Activated T-helper 9 cell treated with anti-CD3 and anti-CD28 coated beads, Interleukin-2, amount 50 U/mL, for 16 hours (primary cell): Measurements from ENCODE around the gene DIPK1B.
"Not testable (repeated sequence)": the region's sequence is repeated elsewhere in the genome, so short reads cannot be mapped to it uniquely, and the experiment has no call there.

ENCODE experiments used
- DNase-seq: peaks from one replicate; pipeline ENCODE4 v3.0.0-alpha.2; 2020; ENCODE audit warnings: low read depth

The DIPK1B gene

DNA sequence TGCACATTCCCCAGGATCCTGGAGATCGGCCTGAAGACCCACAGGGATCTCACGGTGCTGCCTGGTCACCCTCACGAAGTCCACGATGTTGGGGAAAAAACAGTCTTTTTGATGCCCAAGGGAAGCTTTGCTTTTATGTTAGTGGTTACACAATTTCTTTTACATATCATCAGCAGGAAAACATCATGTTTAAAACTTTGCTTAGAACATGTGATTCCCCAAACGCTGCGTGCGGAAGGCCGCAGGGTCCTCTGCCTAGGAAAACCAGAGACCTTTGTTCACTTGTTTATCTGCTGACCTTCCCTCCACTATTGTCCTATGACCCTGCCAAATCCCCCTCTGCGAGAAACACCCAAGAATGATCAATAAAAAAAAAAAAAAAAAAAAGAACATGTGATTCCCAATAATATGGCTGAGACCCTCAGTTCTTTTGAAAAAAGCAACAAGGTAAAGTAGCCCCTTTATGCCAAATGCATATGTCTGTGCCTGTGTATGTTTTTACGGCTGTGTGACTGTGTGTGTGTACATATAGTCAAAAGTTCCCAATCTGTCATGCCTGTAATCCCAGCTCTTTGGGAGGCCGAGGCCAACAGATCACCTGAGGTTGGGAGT is 13.6 kb upstream of the DIPK1B start:
- DNase-seq = no peak

DNA sequence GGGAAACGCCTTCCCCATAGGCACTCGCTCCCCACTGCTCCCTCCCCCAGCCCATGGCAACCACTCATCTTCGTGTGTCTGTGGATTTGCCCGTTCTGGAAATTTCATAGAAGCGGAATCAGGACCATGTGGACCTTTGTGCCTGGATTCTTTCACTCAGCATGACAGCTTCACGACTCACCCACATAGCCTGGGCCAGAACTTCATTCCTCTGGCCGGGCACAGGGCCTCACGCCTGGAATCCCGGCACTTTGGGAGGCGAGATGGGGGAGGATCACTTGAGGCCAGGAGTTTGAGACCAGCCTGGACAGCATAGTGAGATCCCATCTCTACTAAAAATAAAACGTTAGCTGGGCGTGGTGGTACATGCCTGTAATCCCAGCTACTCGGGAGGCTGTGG is 12.1 kb upstream of the DIPK1B start:
- DNase-seq = no peak

DNA sequence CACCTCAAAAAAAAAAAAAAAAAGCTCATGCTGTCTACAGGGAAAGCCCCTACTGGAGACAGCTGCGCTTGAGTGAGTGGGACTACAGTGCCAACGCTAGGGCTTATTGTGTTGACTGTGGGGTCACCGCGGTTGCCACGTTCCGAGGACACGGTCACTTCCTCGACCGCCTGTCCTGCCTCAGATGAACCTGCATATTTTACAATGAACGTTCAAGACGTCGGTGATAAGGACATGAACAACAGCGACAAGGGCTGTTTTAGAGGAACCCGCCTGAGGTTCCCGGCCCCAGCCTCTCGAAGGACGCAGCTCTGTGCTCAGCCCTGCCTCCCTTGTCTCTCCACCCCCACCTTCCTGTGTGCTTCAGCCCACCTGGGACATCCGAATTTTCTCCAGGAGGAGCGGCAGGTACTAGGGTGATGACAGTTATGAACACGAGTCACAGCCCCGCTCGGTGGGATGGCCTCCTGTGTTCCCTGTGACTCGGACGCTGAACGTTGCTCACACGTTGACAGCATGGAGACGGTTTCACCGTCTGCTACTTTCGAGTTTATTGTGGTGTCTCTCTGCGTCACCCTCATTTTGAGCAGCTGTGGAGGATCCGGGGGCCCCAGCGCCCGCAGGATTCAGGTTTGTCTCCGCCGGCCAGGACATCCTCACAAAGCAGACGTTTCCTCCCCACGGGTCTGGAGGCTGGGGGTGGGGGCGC is 11.3 kb upstream of the DIPK1B start:
- peak; percentile 45 for DNase-seq

DNA sequence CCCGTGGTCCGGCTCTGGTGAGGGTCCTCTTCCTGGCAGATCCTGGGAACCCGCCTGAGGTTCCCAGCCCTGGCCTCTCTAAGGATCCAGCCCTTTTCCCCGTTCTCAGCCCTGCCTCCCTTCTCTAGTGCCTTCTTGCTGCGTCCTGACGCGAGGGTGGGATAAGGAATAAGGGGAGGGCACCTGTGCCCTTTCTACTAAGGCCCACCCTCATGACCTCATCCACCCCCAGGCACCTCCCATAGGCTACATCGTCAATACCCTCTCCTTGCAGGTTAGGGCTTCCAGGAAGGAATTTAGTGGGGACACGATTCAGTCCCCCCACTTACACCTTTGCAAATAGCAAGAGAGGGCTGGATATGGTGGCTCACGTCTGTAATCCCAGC is 10.7 kb upstream of the DIPK1B start:
- DNase-seq = no peak

DNA sequence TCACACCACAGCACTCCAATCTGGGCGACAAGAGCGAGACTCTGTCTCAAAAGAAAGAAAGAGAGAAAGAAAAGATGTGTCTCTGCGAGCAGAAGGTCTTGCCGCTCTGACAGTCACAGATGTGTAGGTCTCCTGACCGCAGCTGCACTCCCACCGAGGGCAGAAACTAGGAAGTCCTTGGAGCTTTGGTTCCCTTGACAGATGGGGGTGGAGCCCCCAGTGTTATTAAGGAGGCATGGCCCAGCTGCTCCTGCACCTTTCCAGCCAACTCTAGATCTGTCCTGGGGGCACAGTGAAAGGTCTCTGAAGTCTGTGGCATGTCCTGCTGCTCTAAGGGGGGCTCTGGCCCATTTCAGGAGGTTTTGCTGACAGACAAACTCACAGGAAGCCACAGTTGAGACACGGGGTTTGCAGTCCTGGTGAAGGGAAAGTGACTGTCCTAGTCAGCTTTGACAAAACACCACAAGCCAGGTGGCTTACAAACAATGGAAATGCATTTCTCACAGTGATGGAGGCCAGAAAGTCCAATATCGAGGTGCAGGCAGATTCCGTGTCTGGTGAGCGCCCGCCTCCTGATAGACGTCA is 9.0 kb upstream of the DIPK1B start:
- DNase-seq = no peak

DNA sequence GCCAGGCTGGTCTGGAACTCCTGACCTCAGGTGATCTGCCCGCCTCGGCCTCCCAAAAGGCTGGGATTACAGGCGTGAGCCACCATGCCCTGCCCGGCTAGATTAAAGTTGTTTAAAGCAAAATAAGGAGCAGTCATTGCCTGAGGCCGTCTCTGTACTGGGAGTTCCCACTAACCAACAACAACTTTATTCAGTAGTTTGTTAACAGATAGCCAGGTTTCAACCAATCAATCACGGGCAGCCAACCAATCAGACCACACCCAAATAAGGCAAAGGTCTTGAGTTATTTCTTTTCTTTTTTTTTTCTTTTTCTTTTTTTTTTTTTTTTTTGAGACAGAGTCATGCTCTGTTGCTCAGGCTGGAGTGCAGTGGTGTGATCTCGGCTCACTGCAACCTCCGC is 7.6 kb upstream of the DIPK1B start:
- not testable (repeated sequence) for DNase-seq

DNA sequence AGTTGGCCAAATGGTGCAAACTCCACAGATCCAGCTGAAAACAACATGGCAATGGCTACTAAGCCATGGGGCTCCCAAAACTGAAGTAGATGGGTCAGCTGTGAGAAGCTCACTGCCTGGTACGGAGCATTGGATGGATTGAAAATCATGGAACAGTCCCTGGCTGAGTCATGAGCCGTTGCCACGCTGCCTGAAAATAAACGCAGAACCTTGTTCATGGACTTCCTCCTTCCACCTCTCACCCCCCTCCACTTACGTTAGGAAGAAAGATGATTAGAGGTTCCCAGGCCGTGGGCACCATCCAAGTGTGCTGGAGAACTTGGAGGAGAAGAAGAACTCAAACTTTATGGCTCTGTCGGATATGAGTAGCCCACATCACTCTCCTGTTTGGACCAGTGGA is 6.8 kb upstream of the DIPK1B start:
- no peak for DNase-seq

DNA sequence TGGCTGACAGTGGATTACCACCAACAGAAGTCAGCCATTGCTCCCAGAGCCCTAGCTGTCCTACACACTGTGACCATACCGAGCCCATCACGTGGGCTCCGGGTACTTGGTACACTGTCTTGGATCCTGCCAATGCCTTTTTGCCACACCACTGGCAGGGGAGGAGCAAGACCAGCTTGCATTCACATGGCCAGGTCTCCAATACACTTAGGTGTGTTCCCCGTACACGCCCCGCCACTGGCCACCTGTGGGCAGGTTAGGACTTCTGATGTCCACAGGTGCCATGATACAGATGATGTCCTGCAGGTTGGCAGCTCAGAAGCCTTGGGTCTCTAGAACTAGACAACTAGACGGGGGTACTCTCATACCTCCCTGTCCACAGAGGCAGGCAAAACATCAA is 5.4 kb upstream of the DIPK1B start:
- DNase-seq = no peak

DNA sequence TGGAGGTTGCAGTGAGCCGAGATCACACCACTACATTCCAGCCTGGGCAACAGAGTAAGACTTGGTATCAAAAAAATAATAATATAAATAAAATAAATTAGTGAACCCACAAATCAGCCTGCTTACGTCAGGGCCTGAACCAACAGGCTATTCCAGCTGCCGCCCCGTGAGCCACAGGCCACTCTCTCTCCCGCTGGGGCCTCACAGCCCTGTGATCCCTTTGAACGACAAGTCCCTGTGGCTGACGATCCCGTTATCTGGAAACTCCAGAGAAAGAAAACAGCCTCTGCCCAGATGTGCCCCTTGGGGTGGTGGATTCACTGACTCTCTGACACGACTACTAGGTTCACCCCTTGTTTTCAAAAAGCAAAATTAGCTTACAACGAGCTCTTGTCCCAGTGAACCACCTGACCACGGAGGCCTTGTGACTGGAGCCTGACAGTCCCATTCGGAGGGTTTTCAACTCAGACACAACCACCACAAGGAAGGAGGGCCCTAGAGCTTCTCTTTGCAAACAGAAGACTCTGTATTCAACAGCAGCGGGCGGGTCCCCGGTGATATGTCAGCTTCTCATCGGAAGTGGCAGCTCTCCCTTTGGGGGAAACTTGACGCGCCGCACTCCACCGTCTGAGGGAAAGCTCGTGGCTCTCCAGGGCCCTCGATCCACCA is 4.4 kb upstream of the DIPK1B start:
- DNase-seq = no peak

DNA sequence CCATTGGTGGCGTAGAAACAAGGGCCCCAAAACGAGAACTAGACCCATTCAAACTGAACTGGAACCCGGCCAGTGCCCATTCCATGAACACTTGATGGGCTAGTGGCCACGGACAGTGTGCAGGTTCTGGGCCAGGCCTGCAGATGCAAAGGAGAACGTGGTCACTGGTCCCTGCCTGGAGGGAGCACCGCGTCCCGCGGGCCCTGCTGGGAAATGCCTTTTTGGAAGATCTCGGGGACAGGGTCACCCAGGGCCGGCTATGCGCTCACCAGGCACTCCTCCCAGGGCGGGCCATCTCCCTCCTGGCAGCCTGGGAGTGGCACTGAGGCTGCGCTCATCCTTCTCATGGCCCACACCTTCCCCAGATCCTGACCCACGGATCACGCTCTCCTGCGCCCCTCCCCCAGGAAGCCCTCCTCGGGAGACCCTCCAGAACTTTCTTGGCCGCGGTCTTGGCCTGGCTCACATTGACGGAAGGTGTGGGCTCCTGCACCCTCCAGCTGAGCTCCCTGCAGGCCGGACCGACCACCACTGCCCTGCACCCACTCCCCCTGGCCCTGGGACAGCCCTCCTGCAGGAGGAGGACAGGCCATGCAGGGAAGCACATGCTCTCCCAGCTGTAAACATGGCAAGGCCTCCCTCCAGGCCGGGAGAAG is 2.8 kb upstream of the DIPK1B start:
- DNase-seq = no peak

DNA sequence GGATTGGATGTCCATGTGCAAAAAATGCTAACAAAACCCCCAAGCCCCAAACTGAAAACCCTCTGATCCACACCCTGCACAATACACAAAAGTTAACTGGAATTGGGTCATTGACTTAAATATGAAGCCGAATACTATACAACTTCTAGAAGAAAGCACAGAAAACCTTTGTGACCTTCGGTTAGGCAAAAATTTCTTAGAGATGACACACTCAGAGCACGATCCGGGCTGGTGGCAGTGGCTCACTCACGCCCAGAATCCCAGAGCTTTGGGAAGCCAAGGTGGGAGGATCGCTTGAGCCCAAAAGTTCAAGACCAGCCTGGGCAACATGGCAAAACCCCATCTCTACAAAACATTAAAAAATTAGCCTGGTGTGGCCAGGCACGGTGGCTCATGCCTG is 1.8 kb upstream of the DIPK1B start:
- no peak for DNase-seq

DNA sequence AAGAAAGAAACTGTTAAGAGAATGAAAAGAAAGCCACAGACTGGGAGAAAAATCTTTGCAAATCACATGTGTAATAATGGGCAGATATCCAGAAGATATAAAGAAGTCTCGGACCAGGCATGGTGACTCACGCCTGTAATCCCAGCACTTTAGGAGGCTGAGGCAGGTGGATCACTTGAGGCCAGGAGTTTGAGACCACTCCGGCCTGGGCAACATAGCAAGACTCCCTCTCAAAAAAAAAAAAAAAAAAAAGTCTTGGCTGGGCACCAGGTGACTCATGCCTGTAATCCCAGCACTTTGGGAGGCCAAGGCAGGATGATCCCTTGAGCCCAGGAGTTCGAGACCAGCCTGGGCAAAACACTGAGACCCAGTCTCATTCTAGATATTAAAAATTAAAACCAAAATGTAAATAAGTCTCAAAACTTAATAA is 1.1 kb upstream of the DIPK1B start:
- DNase-seq = not testable (repeated sequence)

DNA sequence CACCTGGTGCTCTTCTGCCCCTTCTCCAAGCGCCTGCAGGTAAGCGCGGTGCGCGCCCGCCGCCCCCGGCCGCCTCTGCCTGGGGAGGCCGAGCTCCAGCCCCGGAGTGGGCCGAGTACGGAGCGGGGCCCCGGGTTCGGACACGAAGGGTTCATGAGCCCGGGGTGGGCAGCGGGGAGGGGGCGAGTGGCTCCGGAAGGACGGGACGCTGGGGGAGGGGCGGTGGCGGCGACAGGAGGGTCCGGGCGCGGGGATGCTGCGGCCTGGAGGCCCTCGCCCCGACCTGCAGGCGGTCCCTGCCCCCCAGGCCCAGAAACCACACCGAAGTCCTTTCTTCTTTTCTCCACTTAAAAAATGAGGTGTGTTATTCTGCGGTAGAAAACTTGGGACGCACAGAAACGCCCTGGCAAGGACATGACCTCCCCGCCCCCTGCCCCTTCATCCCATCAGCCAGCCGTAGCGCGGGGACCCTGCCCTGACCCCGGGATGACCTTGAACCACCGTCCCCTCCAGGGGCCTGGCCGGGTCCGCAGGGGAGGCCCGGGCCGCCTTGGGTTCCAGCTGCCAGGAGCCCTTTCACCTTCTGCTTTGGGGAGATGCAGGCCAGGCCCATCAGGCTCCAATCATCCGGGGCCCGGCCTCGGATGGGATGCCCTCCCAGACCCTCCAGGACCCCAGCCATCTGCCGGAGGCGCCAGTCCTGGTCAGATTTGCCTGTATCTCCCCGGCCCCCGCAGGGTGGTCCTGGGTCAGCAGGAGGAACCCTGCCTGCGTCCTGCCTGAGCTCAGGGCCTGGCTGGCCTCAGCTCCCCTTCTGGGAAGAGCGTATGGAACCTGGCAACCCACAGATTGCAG is 545 bp downstream of the DIPK1B start:
- DNase-seq = no peak

DNA sequence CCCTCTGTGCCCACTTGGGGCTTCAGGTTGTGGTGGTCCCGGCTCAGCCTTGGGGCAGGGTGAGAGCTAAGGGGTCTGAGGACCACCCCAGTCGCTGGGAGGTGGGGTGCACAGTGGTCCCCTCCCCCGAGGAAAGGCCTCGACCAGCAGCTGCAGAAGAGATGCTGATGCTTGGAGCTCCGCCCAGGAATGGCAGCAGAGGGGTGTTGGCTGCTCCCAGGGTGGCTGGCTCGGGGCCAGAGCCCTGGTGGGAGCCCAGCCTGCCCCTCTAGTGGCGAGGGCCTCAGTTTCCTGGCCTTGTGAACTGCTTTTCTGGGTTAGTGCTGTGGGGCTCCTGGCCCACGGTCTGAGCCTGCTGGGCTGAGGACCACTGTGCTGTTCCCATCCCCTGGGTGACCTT is 1.2 kb downstream of the DIPK1B start:
- no peak for DNase-seq

DNA sequence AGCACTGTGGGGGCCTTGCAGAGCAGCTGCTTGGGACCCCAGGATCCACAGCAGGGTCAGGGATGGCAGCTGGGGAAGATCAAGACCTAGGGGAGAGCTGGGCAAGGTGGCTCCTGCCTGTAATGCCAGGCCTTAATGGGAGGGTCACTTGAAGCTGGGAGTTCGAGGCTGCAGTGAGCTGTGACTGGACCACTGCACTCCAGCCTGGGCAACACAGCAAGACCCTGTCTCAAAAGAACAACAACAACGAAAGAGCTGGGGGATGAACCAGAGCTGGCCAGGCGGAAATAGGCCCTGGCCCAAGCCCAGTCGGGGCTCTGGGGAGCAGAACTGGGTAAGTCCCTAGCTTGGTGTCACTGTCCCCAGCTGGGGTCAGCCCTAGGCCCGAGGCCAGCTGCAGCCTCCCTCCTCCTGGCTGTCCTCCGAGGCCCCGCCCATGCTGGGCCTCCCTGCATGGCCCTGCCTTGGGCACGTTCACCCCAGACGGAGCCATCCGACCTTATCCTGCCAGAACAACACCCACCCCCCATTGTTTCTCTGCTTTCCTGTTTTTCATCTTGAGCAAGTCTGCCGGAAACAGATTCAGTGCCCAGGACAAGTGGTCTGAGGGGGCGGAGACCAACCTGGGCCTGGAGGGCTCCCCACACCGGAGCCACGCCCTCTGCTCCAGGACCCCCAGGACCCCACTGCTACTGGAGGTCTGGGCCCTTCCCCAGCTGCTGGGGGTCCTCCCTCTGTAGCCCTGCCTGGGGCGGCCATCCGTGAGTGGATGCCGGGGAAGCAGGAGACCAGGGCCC is 1.9 kb downstream of the DIPK1B start:
- no peak for DNase-seq

DNA sequence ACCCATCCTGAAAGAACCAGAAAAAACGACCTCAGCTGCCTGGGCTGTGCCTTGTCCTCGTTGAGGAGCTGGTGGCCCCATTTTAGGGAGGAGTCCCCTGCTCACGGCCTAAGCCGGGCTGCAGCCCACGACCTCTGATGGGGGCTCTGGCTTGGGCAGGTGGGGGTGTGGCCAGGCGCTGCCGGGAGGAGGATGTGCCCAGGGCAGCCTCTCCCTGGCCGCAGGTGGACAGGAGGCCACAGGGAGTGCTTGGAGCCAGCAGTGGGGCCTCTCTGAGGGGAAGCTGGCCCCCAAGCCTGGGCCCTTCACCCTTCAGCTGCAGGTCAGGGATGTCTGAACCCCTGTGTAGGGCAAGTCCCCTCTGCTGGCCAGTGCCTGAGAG is 2.5 kb downstream of the DIPK1B start:
- DNase-seq = no peak

DNA sequence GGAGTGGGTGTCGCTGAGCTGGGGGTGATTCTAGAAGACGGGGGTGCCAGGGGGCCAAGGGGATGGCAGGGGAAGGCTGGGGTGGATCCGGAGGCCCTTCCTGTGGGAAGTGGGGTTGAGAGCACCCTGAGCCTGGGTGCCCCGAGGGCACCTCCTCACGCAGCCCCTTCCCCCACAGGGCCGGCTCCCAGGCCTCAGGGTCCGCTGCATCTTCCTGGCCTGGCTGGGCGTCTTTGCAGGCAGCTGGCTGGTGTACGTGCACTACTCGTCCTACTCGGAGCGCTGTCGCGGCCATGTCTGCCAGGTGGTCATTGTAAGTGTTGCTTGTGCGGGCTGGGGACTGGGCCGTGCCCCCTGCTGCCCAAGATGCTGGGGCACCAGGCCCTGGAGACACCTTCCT is 5.0 kb downstream of the DIPK1B start:
- no peak for DNase-seq

DNA sequence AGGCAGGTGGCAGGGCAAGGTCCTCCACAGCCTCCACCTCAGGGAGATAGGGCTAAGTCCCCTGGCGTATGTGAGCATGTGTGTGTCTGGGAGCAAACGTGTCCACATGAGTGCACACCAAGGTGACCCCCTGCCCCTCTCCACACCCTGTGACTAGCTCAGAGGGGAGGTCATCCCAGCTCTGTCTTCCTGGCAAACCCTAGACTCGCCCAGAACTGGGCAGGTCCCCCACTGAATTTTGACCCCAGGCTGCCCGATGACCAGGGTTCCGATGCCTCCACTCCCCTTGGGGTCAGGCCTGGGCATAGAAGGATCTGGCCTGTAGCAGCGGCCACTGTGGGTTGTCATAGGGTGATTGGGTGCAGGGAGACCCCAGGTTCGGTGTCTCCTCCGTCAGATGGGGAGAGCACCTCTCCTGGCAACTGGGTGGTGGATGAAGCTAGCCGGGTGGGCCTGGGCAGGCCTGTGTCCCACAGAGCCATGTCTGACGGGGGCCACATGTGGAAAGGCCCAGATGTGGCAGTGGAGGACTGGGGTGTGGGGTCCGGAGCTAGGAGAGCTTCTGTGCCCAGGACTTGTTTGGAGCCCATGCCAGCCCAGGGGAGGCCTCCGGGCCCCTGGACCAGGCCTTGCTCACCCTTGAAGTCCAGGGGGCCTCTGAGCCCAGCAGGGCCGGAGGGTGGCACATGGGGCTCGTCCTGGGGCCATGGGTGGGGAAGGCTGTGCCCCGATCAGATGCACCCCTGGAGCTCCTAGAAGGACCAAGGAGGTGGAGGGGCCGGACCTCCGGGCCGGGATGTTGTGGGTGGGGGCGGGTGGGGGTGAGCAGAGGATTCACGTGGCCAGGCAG is 6.2 kb downstream of the DIPK1B start:
- DNase-seq = no peak

DNA sequence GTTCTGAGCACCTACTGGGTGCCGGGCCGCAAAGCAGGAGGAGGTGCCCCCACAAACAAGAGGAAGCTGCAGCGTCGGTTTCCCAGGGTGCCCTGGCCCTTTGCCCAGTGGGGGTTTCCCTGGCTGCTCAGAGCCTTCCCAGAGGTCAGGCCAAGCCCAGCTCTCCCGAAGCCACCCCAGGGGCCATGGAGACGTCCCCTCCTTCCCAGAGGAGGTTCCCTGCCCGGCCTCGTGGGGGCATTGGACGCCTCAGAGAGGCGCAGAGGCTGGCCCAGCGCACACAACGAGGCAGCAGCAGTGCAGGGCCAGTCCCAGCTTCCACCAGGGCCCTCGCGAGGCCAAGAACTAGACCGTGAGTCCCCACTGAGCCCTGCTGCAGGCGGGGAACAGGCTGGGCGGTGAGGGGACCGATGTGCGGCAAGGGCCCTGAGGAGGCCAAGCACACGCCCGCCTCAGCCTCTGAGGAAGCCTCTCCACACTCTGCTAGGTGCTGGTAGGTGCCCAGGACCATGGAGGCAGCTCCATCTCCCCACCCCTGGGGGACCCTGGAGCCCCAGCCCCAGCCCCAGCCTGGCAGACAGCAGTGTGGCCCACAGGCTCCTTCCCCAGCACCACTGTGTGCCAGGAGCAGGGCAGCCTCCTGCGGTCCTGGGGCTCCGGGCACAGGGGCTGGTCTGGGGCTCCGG is 7.0 kb downstream of the DIPK1B start:
- no peak for DNase-seq
